Neuronal stem cell (in vitro differentiated cells): ENCODE measurements around the gene CPS1.

Experiments
- DNase-seq: peaks from one replicate; pipeline ENCODE4 v3.0.0-alpha.2; 2013; ENCODE audit warnings: low spot score
- H2AFZ ChIP-seq: one replicate; pipeline ENCODE4 v1.6.1; 2013; ENCODE audit warnings: mild to moderate bottlenecking, low read length, inconsistent platforms
- H2AK5ac ChIP-seq: 2 replicates; pipeline ENCODE4 v1.6.1; 2013; ENCODE audit warnings: low read depth, mild to moderate bottlenecking, inconsistent platforms, low read length, moderate library complexity, mixed read lengths
- H2BK120ac ChIP-seq: 2 replicates; pipeline ENCODE4 v1.6.1; 2013; ENCODE audit warnings: low read depth, mild to moderate bottlenecking, inconsistent platforms, low read length, moderate library complexity, mixed read lengths
- H2BK12ac ChIP-seq: one replicate; pipeline ENCODE4 v1.6.1; 2013; ENCODE audit warnings: low read length, inconsistent platforms
- H2BK15ac ChIP-seq: 2 replicates; pipeline ENCODE4 v1.6.1; 2013; ENCODE audit warnings: mild to moderate bottlenecking, low read length, inconsistent platforms, mixed read lengths
- H2BK5ac ChIP-seq: one replicate; pipeline ENCODE4 v1.6.1; 2013; ENCODE audit warnings: inconsistent platforms, mild to moderate bottlenecking, low read length, moderate library complexity
- H3K14ac ChIP-seq: one replicate; pipeline ENCODE4 v1.6.1; 2013; ENCODE audit warnings: low read length, inconsistent platforms
- H3K18ac ChIP-seq: 2 replicates; pipeline ENCODE4 v1.6.1; 2013; ENCODE audit warnings: low read length, inconsistent platforms
- H3K23ac ChIP-seq: 2 replicates; pipeline ENCODE4 v1.6.1; 2013; ENCODE audit warnings: low read depth, mild to moderate bottlenecking, mixed read lengths, low read length, inconsistent platforms; ENCODE audit not compliant: poor library complexity
- H3K27ac ChIP-seq: replicated peaks from 3 replicates; pipeline ENCODE4 v1.5.1; 2013; ENCODE audit warnings: low read length, inconsistent platforms
- H3K27me3 ChIP-seq, 3 experiments: 2 replicates each; pipeline ENCODE4 v1.6.1; 2013; ENCODE audit warnings: low read length in 3 of 3, mild to moderate bottlenecking in 2 of 3, inconsistent platforms in 1 of 3, low read depth in 1 of 3, mixed read lengths in 1 of 3, moderate library complexity in 1 of 3; ENCODE audit not compliant: control insufficient read depth in 3 of 3, insufficient read depth in 3 of 3
- H3K36me3 ChIP-seq, 2 donors: replicated peaks in 1 of 2; 2 replicates each; pipeline ENCODE4 v1.6.1; 2013; ENCODE audit warnings: low read length in 2 of 2; ENCODE audit not compliant: control insufficient read depth in 2 of 2, insufficient read depth in 2 of 2
- H3K4ac ChIP-seq: 2 replicates; pipeline ENCODE4 v1.6.1; 2013; ENCODE audit warnings: inconsistent platforms, mild to moderate bottlenecking, low read length, moderate library complexity
- H3K4me1 ChIP-seq, 2 donors: 1 replicate in 1 of 2; 2 replicates in 1 of 2; pipeline ENCODE4 v1.6.1; 2013; ENCODE audit warnings: low read length in 2 of 2, low read depth in 1 of 2; ENCODE audit not compliant: control insufficient read depth in 2 of 2, insufficient read depth in 1 of 2
- H3K4me2 ChIP-seq: one replicate; pipeline ENCODE4 v1.6.1; 2013; ENCODE audit warnings: mild to moderate bottlenecking, low read length, inconsistent platforms; ENCODE audit not compliant: insufficient read depth, poor library complexity, severe bottlenecking
- H3K4me3 ChIP-seq, 2 donors: 2 replicates each; pipeline ENCODE4 v1.5.1; 2013; ENCODE audit warnings: low read length in 2 of 2, mild to moderate bottlenecking in 2 of 2, inconsistent platforms in 1 of 2, moderate library complexity in 1 of 2
- H3K79me1 ChIP-seq: one replicate; pipeline ENCODE4 v1.6.1; 2013; ENCODE audit warnings: low read depth, mild to moderate bottlenecking, inconsistent platforms, low read length, moderate library complexity
- H3K9ac ChIP-seq: one replicate; pipeline ENCODE4 v1.6.1; 2013; ENCODE audit warnings: mild to moderate bottlenecking, low read depth, low read length, inconsistent platforms; ENCODE audit not compliant: poor library complexity
- H3K9me3 ChIP-seq, 2 donors: replicated peaks in 1 of 2; 2 replicates each; pipeline versions ENCODE3 to v1.6.1; 2013; ENCODE audit warnings: low read length in 2 of 2, mild to moderate bottlenecking in 2 of 2, inconsistent platforms in 1 of 2, low read depth in 1 of 2, mixed read lengths in 1 of 2, moderate library complexity in 1 of 2; ENCODE audit not compliant: control insufficient read depth in 2 of 2, insufficient read depth in 1 of 2
- H4K8ac ChIP-seq: one replicate; pipeline ENCODE4 v1.6.1; 2013; ENCODE audit warnings: low read depth, mild to moderate bottlenecking, inconsistent platforms, low read length, moderate library complexity
- H4K91ac ChIP-seq: one replicate; pipeline ENCODE4 v1.6.1; 2013; ENCODE audit warnings: low read length, low read depth, mild to moderate bottlenecking, inconsistent platforms; ENCODE audit not compliant: poor library complexity
- WGBS, 2 donors: extraction: QIAGEN DNeasy Blood & Tissue Kit; methylation state at CpG; one replicate each; pipeline ENCODE4 v1.1.7; 2013; ENCODE audit warnings: missing lambda C conversion rate in 2 of 2, mixed read lengths in 1 of 2; ENCODE audit not compliant: insufficient read length in 2 of 2, insufficient replicate concordance in 1 of 2; ENCODE audit errors: extremely low coverage in 2 of 2; 5-methylcytosine and 5-hydroxymethylcytosine counted together

CPS1 gene

DNA sequence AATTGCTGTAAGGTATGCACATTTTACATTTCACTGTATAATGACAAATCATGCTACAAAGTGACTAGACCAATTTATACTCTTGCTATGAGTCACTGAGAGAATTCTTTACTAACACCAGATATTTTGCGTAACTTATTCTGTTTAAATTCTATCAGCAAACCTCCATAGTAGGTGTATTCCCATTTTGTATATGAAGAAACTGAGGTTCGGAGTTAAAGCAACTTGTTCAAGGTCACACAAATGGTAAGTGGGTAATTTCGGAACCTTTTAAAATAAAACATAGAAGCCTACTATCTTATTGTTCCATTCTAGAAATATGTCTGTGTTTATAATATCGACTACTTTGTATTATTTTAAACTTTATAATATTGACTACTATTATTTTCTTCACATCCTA lies 15.9 kb upstream of the CPS1 start:
- Histone ChIP-seq H4K91ac (no peak overlapping the region), H2AFZ (no peak overlapping the region), H2BK12ac (no peak overlapping the region), H3K27me3 (no peaks in the 10 kb centered on the region), H4K8ac (no peak overlapping the region), H3K4ac (no peak overlapping the region), H2BK15ac (no peak overlapping the region), H3K9me3 (no peaks in the 10 kb centered on the region), H3K4me3 (no peak overlapping the region), H3K4me1 (peaks cover 0 to 3% of the 10 kb centered on the region in 2 donors), H3K36me3 (no peaks in the 10 kb centered on the region), H3K18ac (no peak overlapping the region), H2AK5ac (no peak overlapping the region), H3K4me2 (no peak overlapping the region), H2BK5ac (no peak overlapping the region), H3K79me1 (no peaks in the 10 kb centered on the region), H2BK120ac (no peak overlapping the region), H3K14ac (no peak overlapping the region), H3K23ac (no peak overlapping the region), H3K27ac (no peak overlapping the region), H3K9ac (no peak overlapping the region)
- DNase-seq: no peak
- no CpG with 5 or more reads among the region's 4 CpGs for WGBS, 2 donors

DNA sequence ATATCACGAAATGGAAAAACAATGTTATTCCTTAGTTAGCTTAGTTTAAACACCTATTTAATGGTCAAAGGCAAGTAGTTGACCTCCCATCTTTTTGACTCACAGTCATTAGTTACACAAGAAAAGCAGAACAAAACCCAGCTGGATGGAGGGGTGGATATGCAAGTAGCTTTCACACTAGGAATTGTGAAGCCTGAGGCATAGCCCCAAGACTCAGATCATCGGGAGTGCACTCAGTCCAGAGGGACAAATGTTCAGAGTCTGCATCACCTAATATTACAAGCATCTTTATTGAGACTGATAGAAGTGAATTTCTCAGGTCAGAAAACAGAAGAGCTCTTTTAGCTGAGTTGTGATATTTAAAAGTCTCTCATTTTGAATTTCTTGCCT lies 15.5 kb upstream of the CPS1 start:
- WGBS, 2 donors: no CpG with 5 or more reads among the region's 2 CpGs
- H3K4me1 ChIP-seq: peaks cover 0 to 3% of the 10 kb centered on the region in 2 donors
- H3K36me3 ChIP-seq: no peaks in the 10 kb centered on the region
- no peak overlapping the region for H2BK5ac ChIP-seq
- no peak overlapping the region for H4K8ac ChIP-seq
- H2AFZ ChIP-seq: no peak overlapping the region
- no peak overlapping the region for H3K23ac ChIP-seq
- H3K9me3 ChIP-seq: no peaks in the 10 kb centered on the region
- H3K18ac ChIP-seq: no peak overlapping the region
- H2BK15ac ChIP-seq: no peak overlapping the region
- no peak overlapping the region for H2BK12ac ChIP-seq
- no peak overlapping the region for H3K27ac ChIP-seq
- no peaks in the 10 kb centered on the region for H3K27me3 ChIP-seq
- no peak overlapping the region for H3K4me2 ChIP-seq
- DNase-seq: no peak
- H2AK5ac ChIP-seq: no peak overlapping the region
- H4K91ac ChIP-seq: no peak overlapping the region
- no peak overlapping the region for H3K14ac ChIP-seq
- no peak overlapping the region for H3K4ac ChIP-seq
- no peak overlapping the region for H3K4me3 ChIP-seq
- H3K9ac ChIP-seq: no peak overlapping the region
- H3K79me1 ChIP-seq: no peaks in the 10 kb centered on the region
- no peak overlapping the region for H2BK120ac ChIP-seq

DNA sequence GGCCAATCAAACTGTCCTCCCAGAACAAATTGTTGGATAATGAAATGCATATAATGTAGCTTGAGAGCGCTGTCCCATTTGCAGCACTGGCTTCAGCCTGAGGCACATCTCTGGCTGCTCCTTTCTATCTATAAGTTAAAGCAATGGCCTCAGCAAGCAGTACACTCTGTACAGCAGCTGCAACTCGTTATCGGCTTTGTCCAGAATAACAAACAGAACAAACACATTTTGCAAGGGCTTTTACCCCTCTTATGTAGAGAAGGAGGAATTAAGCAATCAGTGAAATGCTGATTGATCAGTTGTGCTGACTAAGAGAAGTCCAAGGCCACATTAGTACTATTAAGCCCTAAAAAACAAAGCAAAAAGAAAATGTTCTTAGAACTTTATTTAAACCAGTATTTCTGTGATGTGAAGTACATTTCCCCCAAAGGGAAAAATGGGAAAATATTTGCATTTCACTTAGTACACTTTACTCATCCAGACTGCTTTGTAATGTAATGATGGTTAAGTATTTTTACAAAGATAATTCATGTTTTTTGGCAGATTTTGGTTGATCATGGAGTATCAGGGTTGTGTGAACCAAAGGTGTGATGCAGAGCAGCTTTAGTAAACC lies 15.0 kb upstream of the CPS1 start:
- Histone ChIP-seq H3K79me1 (no peaks in the 10 kb centered on the region), H3K9me3 (no peaks in the 10 kb centered on the region), H2BK120ac (no peak overlapping the region), H2BK12ac (no peak overlapping the region), H2BK15ac (no peak overlapping the region), H2AK5ac (no peak overlapping the region), H2AFZ (no peak overlapping the region), H3K36me3 (no peaks in the 10 kb centered on the region), H2BK5ac (no peak overlapping the region), H3K4me2 (no peak overlapping the region), H3K18ac (no peak overlapping the region), H3K23ac (no peak overlapping the region), H3K14ac (no peak overlapping the region), H3K4ac (no peak overlapping the region), H4K8ac (no peak overlapping the region), H4K91ac (no peak overlapping the region), H3K9ac (no peak overlapping the region), H3K4me3 (no peak overlapping the region), H3K4me1 (peaks cover 0 to 3% of the 10 kb centered on the region in 2 donors), H3K27me3 (no peaks in the 10 kb centered on the region), H3K27ac (no peak overlapping the region)
- WGBS, 2 donors: no CpG with 5 or more reads among the region's 3 CpGs
- no peak for DNase-seq

DNA sequence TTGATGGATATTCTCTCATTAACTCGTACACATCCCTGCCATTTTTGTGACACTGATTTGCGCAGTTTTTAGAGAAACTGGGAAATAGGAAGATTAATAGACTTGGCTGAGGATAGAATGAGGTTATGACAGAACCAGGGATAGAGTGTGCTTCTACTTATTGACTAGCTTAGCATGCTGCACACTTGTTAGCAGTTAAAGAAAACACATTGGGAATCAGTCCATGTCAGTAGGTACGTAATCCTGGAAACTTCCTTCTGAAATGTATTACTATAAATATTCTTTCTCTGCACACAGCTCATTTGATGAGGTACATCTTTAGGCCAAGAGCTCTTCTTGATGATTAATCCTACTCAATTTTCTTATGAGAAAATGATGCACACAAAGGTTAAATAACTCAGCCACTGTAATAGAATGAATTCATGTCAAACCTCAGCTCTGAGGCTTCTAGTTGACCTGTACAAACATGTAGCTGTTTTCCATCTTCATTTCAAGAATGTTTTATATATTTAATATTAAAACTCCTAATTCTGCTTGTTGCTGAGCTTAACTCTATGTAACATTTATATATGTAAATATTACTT lies 12.3 kb upstream of the CPS1 start:
- H3K79me1 ChIP-seq: no peaks in the 10 kb centered on the region
- no peak overlapping the region for H3K14ac ChIP-seq
- H3K23ac ChIP-seq: no peak overlapping the region
- H2AK5ac ChIP-seq: no peak overlapping the region
- DNase-seq: no peak
- H2BK15ac ChIP-seq: no peak overlapping the region
- H4K91ac ChIP-seq: no peak overlapping the region
- no peak overlapping the region for H3K4ac ChIP-seq
- no peak overlapping the region for H2BK120ac ChIP-seq
- H3K27me3 ChIP-seq: no peaks in the 10 kb centered on the region
- H2BK12ac ChIP-seq: no peak overlapping the region
- H2BK5ac ChIP-seq: no peak overlapping the region
- WGBS, 2 donors: no CpG with 5 or more reads among the region's 3 CpGs
- no peak overlapping the region for H2AFZ ChIP-seq
- H4K8ac ChIP-seq: no peak overlapping the region
- no peak overlapping the region for H3K18ac ChIP-seq
- peaks cover 0 to 3% of the 10 kb centered on the region in 2 donors for H3K4me1 ChIP-seq
- no peaks in the 10 kb centered on the region for H3K9me3 ChIP-seq
- H3K27ac ChIP-seq: no peak overlapping the region
- no peaks in the 10 kb centered on the region for H3K36me3 ChIP-seq
- no peak overlapping the region for H3K4me2 ChIP-seq
- H3K9ac ChIP-seq: no peak overlapping the region
- H3K4me3 ChIP-seq: no peak overlapping the region
